EL (cell line): ENCODE measurements around the gene DTX3.
"Not testable (repeated sequence)": the region's sequence is repeated elsewhere in the genome, so short reads cannot be mapped to it uniquely, and the experiment has no call there.

ENCODE experiments used
- DNase-seq: peaks from one replicate; pipeline ENCODE4 v3.0.0-alpha.2; 2016

The DTX3 gene, protein sequence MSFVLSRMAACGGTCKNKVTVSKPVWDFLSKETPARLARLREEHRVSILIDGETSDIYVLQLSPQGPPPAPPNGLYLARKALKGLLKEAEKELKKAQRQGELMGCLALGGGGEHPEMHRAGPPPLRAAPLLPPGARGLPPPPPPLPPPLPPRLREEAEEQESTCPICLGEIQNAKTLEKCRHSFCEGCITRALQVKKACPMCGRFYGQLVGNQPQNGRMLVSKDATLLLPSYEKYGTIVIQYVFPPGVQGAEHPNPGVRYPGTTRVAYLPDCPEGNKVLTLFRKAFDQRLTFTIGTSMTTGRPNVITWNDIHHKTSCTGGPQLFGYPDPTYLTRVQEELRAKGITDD

GRCh38 chr12:57604454-57604991 is at the start of gene DTX3:
TSS of gene DTX3 (plus strand) at chr12:57604824. CDS start at chr12:57606518, 1,694 bp downstream.
- DNase-seq: peak; percentile 31

GRCh38 chr12:57554897-57555296 is 49.7 kb upstream of the DTX3 start:
- DNase-seq: no peak

GRCh38 chr12:57558864-57559263 is 45.8 kb upstream of the DTX3 start:
- DNase-seq: no peak

GRCh38 chr12:57560516-57560915 is 44.1 kb upstream of the DTX3 start:
- no peak for DNase-seq

DNA sequence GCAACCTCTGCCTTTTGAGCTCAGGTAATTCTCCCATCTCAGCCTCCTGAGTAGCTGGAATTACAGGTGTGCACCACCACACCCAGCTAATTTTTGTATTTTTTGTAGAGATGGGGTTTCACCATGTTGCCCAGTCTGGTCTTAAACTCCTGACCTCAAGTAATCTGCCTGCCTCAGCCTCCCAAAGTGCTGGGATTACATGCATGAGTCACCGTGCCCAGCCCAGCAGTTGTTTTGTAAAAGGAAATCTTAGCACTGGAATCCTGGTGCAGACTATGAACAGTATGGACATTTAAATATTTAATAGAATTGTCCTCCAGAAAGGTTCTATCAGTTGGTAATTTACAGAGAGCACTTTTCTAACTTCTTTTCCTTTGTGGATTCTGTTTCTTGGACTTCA is 43.5 kb upstream of the DTX3 start:
- DNase-seq: peak; percentile 40

DNA sequence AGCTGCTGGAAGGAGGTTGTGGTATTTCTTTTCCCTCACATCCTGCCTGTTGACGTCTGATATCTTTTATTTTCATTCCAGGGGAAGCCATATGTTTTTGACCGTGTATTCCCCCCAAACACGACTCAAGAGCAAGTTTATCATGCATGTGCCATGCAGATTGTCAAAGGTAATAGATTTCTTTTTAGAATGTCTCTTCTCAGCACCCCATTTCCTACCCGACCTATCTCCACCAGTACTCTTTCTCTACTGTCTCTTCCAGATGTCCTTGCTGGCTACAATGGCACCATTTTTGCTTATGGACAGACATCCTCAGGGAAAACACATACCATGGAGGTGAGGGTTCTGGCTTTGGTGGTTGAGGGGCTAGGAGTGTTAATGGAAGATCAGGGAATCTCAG is 41.3 kb upstream of the DTX3 start:
- DNase-seq: no peak

DNA sequence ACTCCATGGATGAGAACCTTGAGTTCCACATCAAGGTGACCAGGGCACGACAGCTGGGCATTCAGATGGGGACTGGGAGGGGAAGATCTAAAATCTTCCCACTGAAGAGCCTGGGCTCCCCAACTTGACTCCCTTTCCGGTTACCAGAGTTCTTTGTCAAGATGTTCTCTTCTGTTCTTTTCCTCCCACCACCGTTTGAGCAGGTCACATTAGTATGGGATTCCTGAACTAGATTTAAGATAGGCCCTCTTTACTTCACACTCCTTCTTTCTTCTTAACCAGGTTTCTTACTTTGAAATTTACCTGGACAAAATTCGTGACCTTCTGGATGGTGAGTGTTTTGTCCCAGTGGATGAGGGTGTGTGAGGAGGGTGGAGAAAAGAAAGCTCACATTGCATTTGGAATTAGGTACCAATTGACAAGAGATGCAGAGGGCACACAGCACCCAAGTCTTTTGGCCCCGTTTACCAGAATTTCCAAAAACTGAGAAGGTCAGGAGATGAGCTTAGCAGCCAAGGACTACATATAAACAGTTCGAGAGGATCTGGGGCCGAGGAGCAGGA is 40.4 kb upstream of the DTX3 start:
- DNase-seq: no peak

DNA sequence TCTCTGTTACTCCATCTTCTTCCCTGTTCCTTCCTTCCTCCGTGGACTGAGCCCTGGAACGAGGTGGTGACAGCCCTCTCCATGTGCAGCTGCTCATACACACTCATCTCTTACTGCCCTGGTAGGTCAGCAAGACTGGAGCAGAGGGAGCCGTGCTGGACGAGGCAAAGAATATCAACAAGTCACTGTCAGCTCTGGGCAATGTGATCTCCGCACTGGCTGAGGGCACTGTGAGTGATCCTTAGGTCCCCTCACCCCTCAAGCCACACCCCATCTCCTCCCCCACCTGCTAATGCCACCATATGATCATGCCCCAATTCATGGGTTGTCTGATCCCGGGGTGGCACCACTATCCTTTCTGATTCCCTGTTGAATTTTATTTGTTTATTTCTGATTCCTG is 35.8 kb upstream of the DTX3 start:
- no peak for DNase-seq

DNA sequence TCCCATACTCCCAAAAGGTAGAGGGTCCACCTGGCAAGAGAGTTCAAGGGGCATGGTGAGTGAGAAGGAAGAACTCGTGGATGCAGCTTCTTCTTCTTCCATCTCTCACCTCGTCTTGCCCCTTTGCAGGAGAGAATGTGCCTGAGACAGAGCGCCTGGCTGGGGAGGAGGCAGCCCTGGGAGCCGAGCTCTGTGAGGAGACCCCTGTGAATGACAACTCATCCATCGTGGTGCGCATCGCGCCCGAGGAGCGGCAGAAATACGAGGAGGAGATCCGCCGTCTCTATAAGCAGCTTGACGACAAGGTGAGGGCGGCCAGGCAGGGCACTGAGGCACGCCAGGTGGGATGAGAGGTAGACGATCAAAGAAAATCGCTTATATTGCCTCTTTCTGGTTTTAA is 34.8 kb upstream of the DTX3 start:
- no peak for DNase-seq

DNA sequence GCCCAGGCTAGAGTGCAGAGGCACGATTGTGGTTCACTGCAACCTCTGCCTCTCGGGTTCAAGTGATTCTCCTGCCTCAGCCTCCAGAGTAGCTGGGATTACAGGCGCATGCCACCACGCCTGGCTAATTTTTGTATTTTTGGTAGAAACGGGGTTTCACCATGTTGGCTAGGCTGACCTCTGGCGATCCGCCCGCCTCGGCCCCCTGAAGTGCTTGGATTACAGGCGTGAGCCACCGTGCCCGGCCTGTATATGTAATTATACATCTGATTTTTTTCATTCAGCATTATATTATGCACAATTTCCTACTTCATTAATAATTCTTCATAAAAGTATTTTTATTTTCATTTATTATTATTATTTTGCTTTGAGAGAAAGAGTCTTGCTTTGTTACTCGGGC is 34.2 kb upstream of the DTX3 start:
- DNase-seq: not testable (repeated sequence)

DNA sequence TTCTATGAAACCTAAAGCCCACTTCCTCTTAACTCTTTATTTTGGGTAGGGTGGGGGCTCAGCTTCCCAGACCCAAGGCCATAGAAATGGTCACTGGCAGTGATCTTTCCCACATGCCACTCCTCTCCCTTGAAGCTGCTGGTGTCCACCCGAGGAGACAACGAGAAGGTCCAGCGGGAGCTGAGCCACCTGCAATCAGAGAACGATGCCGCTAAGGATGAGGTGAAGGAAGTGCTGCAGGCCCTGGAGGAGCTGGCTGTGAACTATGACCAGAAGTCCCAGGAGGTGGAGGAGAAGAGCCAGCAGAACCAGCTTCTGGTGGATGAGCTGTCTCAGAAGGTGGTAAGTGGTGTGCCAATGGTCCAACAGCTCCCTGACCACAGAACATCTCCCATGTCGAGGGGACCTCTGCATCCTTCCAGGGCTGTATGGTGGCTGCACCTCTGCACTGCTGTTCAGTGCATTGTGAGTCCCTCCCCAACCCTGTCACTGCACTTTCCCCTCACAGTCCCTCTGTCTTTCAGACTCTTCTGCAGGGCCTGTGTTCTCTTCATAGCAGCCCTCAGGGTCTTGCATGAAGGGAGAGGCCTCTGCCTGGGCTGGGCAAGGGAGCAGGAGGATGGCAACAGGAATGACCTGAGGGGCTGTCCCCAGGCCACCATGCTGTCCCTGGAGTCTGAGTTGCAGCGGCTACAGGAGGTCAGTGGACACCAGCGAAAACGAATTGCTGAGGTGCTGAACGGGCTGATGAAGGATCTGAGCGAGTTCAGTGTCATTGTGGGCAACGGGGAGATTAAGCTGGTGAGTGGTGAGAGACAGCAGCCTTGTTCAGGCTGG is 32.5 kb upstream of the DTX3 start:
- no peak for DNase-seq

DNA sequence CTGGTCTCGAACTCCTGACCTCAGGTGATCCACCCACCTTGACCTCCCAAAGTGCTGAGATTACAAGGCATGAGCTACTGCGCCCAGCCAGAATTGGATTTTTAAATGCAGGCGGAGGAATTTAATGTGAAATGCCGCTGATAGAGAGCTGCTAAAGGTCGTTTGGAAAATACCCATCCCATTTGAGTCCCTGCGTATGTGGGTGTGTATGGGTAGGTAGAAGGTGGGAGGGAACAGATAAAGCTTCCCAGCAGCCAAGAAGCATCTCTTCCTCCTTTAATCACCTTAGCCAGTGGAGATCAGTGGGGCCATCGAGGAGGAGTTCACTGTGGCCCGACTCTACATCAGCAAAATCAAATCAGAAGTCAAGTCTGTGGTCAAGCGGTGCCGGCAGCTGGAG is 29.8 kb upstream of the DTX3 start:
- no peak for DNase-seq

DNA sequence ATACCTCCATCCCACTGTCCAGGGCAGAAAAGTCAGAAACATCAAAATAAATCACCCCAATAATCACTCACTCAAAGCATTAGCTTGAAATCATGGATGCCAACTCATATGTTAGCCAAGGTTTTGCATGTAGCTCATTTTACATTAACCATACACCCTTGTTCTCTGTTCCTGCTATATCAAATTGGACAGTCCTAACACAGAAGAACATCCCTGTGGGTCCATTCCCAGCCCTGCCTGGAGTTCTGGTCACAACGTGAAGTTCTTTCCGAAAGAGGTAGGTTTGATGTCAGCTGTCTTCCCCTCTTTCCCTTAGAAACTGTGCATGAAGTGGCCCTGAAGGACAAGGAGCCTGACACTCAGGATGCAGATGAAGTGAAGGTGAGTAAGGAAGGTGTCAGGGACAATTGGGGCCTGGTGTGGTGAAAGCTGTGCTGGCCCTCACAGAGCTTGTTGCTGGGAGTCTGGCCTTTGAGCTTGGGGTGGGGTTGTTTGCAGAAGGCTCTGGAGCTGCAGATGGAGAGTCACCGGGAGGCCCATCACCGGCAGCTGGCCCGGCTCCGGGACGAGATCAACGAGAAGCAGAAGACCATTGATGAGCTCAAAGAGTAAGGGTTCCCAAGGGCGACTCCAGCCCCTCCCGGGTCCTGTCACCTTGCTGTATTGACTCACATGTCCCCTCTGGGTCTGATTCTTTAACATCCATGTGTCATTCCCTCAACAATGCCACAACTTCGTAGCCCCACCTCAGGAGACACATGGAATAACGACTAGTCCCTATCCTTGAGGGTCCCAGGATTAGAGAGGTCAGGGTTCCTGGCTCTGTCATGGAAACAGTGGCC is 28.6 kb upstream of the DTX3 start:
- DNase-seq: no peak

GRCh38 chr12:57576613-57577160 is 27.9 kb upstream of the DTX3 start:
- DNase-seq: peak; percentile 31

DNA sequence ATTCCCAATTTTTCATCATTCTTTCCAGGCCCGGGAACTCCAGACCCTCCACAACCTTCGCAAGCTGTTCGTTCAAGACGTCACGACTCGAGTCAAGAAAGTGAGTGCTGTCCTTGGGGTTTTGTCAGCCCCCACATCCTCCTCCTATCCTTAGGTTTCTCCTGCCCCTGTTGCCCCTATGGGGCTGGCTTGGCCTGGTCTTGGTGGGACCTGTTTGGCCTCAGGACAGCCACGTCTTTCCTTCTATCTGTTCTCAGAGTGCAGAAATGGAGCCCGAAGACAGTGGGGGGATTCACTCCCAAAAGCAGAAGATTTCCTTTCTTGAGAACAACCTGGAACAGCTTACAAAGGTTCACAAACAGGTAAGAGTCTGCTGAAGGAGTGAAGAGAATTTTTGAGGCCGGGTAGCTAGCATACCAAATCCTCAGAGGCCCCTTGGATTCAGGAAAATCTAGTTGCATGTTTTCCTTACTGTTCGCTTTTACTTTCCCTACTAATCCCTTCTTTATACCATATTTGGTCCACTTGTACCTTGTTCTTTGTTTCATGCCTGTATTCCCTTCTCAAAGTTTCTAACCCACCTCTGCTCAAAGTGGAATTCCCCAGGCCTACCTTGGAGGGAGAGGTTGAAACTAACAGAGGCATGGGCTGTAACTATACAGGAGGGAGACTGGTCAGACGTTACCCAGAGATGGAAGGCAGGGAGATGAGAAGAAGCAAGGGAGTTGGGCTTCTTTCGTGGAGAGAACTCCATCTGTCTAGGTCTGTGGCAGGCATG is 26.5 kb upstream of the DTX3 start:
- no peak for DNase-seq

DNA sequence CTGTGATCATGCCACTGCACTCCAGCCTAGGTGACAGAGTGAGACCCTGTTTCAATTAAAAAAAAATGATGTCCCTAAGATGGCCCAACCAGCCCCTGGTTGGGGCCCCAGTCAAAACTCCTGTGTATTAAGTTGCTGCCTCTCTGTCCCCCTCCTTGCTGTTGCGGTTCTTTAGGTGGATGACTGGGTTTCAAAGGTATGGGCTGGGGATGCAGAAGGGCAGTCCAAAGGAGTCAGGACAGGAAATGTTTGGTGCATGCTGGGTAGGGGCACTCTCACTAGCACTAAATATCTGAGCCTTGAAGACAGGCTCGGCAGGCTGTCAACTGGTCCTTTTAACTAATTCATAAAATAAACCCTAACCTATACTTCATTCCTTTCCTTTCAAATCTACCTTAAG is 25.6 kb upstream of the DTX3 start:
- no peak for DNase-seq

DNA sequence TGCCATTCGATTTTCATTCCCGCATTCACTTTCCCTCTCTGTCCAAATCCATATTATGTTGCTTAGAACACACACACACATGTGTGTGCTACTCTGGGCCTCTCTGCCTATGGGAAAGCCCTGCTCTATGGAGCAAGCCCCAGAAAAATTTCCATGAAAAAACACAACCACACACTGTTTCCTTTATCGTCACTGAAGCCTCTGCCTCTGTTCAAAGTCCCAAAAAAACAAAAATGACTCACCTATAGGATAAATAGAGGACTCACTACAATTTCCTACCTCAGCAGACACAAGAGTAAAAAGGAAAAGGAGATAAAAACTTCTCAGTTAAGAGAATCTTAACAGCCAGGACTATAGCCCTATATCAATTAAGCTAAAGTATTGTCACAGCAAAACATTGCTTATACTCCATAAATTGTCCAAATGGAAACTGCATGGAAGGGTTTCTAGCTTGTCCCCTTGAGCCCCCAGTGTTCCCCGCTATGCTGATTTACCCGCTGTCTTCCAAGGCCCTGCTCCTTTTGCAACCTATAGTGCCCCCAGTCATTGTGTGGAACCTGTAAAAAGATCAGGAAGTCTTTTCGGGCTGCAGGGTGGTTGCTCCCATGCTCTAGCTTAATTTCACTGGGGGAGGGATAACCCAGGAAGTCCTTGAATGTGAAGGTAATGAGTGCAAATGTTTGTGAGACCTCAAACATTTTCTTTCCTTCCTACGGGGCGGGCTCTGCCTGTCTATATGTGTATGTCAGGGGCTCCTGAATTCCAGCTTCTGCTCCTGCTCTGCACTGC is 24.8 kb upstream of the DTX3 start:
- no peak for DNase-seq

DNA sequence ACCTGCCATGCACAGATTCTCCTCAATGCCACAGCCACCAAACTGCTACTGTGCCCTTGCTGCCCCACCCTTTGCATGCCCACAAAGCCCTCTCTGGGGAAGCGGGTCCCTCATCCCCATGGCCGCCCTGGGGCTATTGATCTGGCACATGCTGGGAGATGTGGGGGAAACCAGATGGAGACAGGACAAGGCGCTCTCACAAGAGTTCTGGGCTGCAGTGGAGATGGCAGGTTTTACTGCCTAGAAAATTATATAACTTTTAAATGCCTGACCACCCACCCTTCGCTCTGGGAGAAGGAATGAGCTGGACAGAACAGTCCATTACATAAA is 24.2 kb upstream of the DTX3 start:
- DNase-seq: no peak

GRCh38 chr12:57581802-57582201 is 22.8 kb upstream of the DTX3 start:
- DNase-seq: no peak

GRCh38 chr12:57582440-57582839 is 22.2 kb upstream of the DTX3 start:
- DNase-seq: no peak
